Measurements from ENCODE around the gene BCO1. TPM values are rescaled to one million over a fixed set of nuclear protein-coding genes. Genes with fewer than 3 reads are reported as not detected.

BCO1 gene
- total RNA-seq, 1 donor from 2014 or later = 4.3 TPM

GRCh38 chr16:81232740-81233367 is 5.6 kb upstream of the BCO1 start:
- no peak for DNase-seq (ENCODE audit: low read depth)

GRCh38 chr16:81237282-81237681 is 1.2 kb upstream of the BCO1 start:
- peak; percentile 79 for DNase-seq (ENCODE audit: low read depth)

GRCh38 chr16:81237942-81238295 is 570 bp upstream of the BCO1 start:
- no peak for DNase-seq (ENCODE audit: low read depth)

GRCh38 chr16:81239367-81240121 is 1.1 kb downstream of the BCO1 start:
- DNase-seq (ENCODE audit: low read depth) = no peak

- DNase-seq (ENCODE audit: low read depth) = no peak
Observed at GRCh38 chr16:81241706-81242105, 3.2 kb downstream of the BCO1 start.

GRCh38 chr16:81242977-81243618 is 4.6 kb downstream of the BCO1 start:
- DNase-seq (ENCODE audit: low read depth) = no peak

GRCh38 chr16:81243942-81244341 is 5.5 kb downstream of the BCO1 start:
- DNase-seq (ENCODE audit: low read depth) = no peak

- peak; percentile 66 for DNase-seq (ENCODE audit: low read depth)
Observed at GRCh38 chr16:81251871-81252270, 13.4 kb downstream of the BCO1 start.

- DNase-seq (ENCODE audit: low read depth) = no peak
Observed at GRCh38 chr16:81253141-81253540, 14.7 kb downstream of the BCO1 start.

- no peak for DNase-seq (ENCODE audit: low read depth)
Observed at GRCh38 chr16:81254922-81255526, 16.5 kb downstream of the BCO1 start.

GRCh38 chr16:81259916-81260315 is 21.4 kb downstream of the BCO1 start:
- no peak for DNase-seq (ENCODE audit: low read depth)

- DNase-seq (ENCODE audit: low read depth) = no peak
Observed at GRCh38 chr16:81261049-81261648, 22.7 kb downstream of the BCO1 start.

GRCh38 chr16:81263470-81264220 is 25.2 kb downstream of the BCO1 start:
- no peak for DNase-seq (ENCODE audit: low read depth)

GRCh38 chr16:81264386-81264785 is 25.9 kb downstream of the BCO1 start:
- no peak for DNase-seq (ENCODE audit: low read depth)

- DNase-seq (ENCODE audit: low read depth) = no peak
Observed at GRCh38 chr16:81265052-81265451, 26.6 kb downstream of the BCO1 start.

- DNase-seq (ENCODE audit: low read depth) = no peak
Observed at GRCh38 chr16:81265658-81266451, 27.4 kb downstream of the BCO1 start.

- peak; percentile 38 for DNase-seq (ENCODE audit: low read depth)
Observed at GRCh38 chr16:81266680-81267095, 28.2 kb downstream of the BCO1 start.

GRCh38 chr16:81268509-81268908 is 30.0 kb downstream of the BCO1 start:
- no peak for DNase-seq (ENCODE audit: low read depth)

GRCh38 chr16:81273223-81273950 is 34.9 kb downstream of the BCO1 start:
- no peak for DNase-seq (ENCODE audit: low read depth)

- DNase-seq (ENCODE audit: low read depth) = no peak
Observed at GRCh38 chr16:81275064-81275532, 36.6 kb downstream of the BCO1 start.
